SK-N-SH treated with all-trans-retinoic acid at 6 μM for 48 hours (cell line): Measurements from ENCODE around the gene ADAM8.

Experiments used
- ATAC-seq: fragments of 200-7000 bp; cut with Tn5 transposase; 3 replicates; pipeline ENCODE4 v1.9.1; 2020; ENCODE audit warnings: mild to moderate bottlenecking, moderate library complexity
- ARNTL ChIP-seq: fragments of 450-650 bp; formaldehyde crosslinking; IDR thresholded peaks from 2 replicates; pipeline ENCODE4 v1.5.0; 2020; ENCODE audit warnings: low read depth, mild to moderate bottlenecking, moderate library complexity, borderline replicate concordance
- BACH2 ChIP-seq: fragments of 250-450 bp; sonication (Bioruptor Pico); IDR thresholded peaks from 2 replicates; pipeline ENCODE4 v1.9.0; 2021; ENCODE audit warnings: mild to moderate bottlenecking, borderline replicate concordance
- CSDC2 ChIP-seq: fragments of 250-450 bp; sonication (Bioruptor Pico); IDR thresholded peaks from 2 replicates; pipeline ENCODE4 v1.5.0; 2020; ENCODE audit warnings: mild to moderate bottlenecking, moderate library complexity
- ESRRG ChIP-seq: fragments of 250-450 bp; sonication (Bioruptor Pico); IDR thresholded peaks from 2 replicates; pipeline ENCODE4 v1.6.1; 2021; ENCODE audit warnings: mild to moderate bottlenecking
- GLIS3 ChIP-seq: fragments of 250-450 bp; sonication (Bioruptor Pico); IDR thresholded peaks from 2 replicates; pipeline ENCODE4 v1.5.0; 2020; ENCODE audit warnings: mild to moderate bottlenecking, moderate library complexity
- ISL1 ChIP-seq: fragments of 250-450 bp; sonication (Bioruptor Pico); IDR thresholded peaks from 2 replicates; pipeline ENCODE4 v2.1.2; 2022; ENCODE audit warnings: mild to moderate bottlenecking, moderate library complexity
- OSR1 ChIP-seq: fragments of 250-450 bp; sonication (Bioruptor Pico); IDR thresholded peaks from 2 replicates; pipeline ENCODE4 v1.8.0; 2022; ENCODE audit warnings: moderate library complexity, mild to moderate bottlenecking, inconsistent platforms
- PPARA ChIP-seq: fragments of 250-450 bp; sonication (Bioruptor Pico); IDR thresholded peaks from 2 replicates; pipeline ENCODE4 v1.5.0; 2020; ENCODE audit warnings: mild to moderate bottlenecking, borderline replicate concordance
- RARB ChIP-seq: fragments of 250-450 bp; sonication (Bioruptor Pico); IDR thresholded peaks from 2 replicates; pipeline ENCODE4 v1.8.0; 2021; ENCODE audit warnings: mild to moderate bottlenecking, moderate library complexity
- SNAI2 ChIP-seq: fragments of 250-450 bp; sonication (Bioruptor Pico); IDR thresholded peaks from 2 replicates; pipeline ENCODE4 v1.5.0; 2020; ENCODE audit warnings: mild to moderate bottlenecking, moderate library complexity
- TCF4 ChIP-seq: fragments of 250-450 bp; sonication (Bioruptor Pico); IDR thresholded peaks from 2 replicates; pipeline ENCODE4 v1.8.0; 2021; ENCODE audit warnings: mild to moderate bottlenecking, moderate library complexity, borderline replicate concordance
- TOX ChIP-seq: fragments of 250-450 bp; sonication (Bioruptor Pico); IDR thresholded peaks from 2 replicates; pipeline ENCODE4 v1.8.0; 2021; ENCODE audit warnings: mild to moderate bottlenecking, moderate library complexity, borderline replicate concordance
- ZC3H10 ChIP-seq: fragments of 250-450 bp; sonication (Bioruptor Pico); IDR thresholded peaks from 2 replicates; pipeline ENCODE4 v1.5.1; 2021; ENCODE audit warnings: mild to moderate bottlenecking, moderate library complexity
- ZFP3 ChIP-seq: fragments of 250-450 bp; sonication (Bioruptor Pico); IDR thresholded peaks from 2 replicates; pipeline ENCODE4 v1.5.0; 2020; ENCODE audit warnings: mild to moderate bottlenecking, moderate library complexity
- ZFP30 ChIP-seq: fragments of 450-650 bp; formaldehyde crosslinking; IDR thresholded peaks from 2 replicates; pipeline ENCODE4 v1.5.0; 2022; ENCODE audit warnings: mild to moderate bottlenecking, moderate library complexity
- ZNF565 ChIP-seq: fragments of 450-650 bp; formaldehyde crosslinking; conservative IDR thresholded peaks from 2 replicates; pipeline ENCODE4 v1.5.0; 2020; ENCODE audit warnings: low read depth, mild to moderate bottlenecking, moderate library complexity
- ZNF70 ChIP-seq: fragments of 450-650 bp; formaldehyde crosslinking; IDR thresholded peaks from 2 replicates; pipeline ENCODE4 v1.5.0; 2020; ENCODE audit warnings: mild to moderate bottlenecking, moderate library complexity
- TF ChIP-seq, protein P1 (sequence below): fragments of 250-450 bp; sonication (Bioruptor Pico); IDR thresholded peaks from 2 replicates; pipeline ENCODE4 v1.8.0; 2021; ENCODE audit warnings: low read depth, mild to moderate bottlenecking, moderate library complexity, borderline replicate concordance
- TF ChIP-seq, protein P2 (sequence below): fragments of 250-450 bp; sonication (Bioruptor Pico); IDR thresholded peaks from 2 replicates; pipeline ENCODE4 v1.5.1; 2020; ENCODE audit warnings: low read depth, mild to moderate bottlenecking, moderate library complexity
- TF ChIP-seq, protein P3 (sequence below): fragments of 250-450 bp; sonication (Bioruptor Pico); IDR thresholded peaks from 2 replicates; pipeline ENCODE4 v1.8.0; 2020; ENCODE audit warnings: mild to moderate bottlenecking, moderate library complexity, borderline replicate concordance
- TF ChIP-seq, protein P4 (sequence below): fragments of 250-450 bp; sonication (Bioruptor Pico); IDR thresholded peaks from 2 replicates; pipeline ENCODE4 v1.5.1; 2021; ENCODE audit warnings: mild to moderate bottlenecking, moderate library complexity
- TF ChIP-seq, protein P5 (sequence below): fragments of 250-450 bp; sonication (Bioruptor Pico); IDR thresholded peaks from 2 replicates; pipeline ENCODE4 v1.5.0; 2020; ENCODE audit warnings: mild to moderate bottlenecking, moderate library complexity

ADAM8 gene

DNA sequence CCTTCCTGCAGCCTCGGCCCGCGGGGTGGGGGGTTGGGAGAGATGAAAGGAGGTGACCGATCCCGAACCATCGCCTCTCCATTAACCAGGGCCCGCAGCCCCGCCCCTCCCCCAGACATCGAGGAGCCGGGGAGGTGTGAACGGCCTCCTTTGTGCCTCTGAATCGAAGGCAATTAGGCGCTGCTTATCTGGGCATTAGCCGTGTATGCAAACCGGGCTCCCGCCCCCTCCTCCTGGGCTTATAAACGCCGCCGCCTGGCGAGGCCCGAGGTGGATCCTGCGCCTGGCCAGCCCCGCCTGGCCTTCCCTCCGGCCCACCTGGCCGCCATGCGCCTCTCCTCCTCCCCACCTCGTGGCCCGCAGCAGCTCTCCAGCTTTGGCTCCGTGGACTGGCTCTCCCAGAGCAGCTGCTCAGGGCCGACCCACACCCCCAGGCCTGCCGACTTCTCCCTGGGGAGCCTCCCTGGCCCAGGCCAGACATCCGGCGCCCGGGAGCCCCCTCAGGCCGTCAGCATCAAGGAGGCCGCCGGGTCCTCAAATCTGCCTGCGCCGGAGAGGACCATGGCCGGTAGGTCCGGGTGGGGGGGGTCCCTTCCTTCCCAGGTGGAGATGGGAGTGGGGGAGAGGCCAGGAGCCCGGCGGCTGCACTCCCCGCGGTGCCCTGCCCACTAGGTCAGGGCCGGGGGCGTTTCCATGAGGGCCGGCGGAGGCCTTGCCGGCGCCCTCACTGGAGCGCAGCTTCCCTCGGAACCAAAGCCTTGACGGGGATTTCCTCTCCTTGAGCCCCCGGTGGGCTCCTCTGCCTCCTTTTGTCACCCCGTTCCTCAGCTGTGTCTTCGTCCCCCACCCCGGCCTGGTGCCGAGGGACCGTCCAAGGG is 38.8 kb downstream of the ADAM8 start, which contains the start of gene VENTX:
VENTX (plus strand) TSS at position 268 of the 878 bp plus-strand sequence; CDS start at position 328, 60 bp downstream.
- TF ChIP-seq CSDC2 (CRISPR knock-in tag) (no peak), PPARA (CRISPR knock-in tag) (no peak), ISL1 (no peak), OSR1 (CRISPR knock-in tag) (no peak), ZFP3 (CRISPR knock-in tag) (no peak), ZFP30 (CRISPR knock-in tag) (no peak), RARB (no peak), ZNF565 (CRISPR knock-in tag) (no peak), SNAI2 (CRISPR knock-in tag) (no peak), ESRRG (CRISPR knock-in tag) (no peak), ARNTL (CRISPR knock-in tag) (no peak), TOX (no peak), ZNF70 (CRISPR knock-in tag) (no peak), BACH2 (CRISPR knock-in tag) (no peak), ZC3H10 (CRISPR knock-in tag) (no peak)
- TF ChIP-seq, protein P1, sequence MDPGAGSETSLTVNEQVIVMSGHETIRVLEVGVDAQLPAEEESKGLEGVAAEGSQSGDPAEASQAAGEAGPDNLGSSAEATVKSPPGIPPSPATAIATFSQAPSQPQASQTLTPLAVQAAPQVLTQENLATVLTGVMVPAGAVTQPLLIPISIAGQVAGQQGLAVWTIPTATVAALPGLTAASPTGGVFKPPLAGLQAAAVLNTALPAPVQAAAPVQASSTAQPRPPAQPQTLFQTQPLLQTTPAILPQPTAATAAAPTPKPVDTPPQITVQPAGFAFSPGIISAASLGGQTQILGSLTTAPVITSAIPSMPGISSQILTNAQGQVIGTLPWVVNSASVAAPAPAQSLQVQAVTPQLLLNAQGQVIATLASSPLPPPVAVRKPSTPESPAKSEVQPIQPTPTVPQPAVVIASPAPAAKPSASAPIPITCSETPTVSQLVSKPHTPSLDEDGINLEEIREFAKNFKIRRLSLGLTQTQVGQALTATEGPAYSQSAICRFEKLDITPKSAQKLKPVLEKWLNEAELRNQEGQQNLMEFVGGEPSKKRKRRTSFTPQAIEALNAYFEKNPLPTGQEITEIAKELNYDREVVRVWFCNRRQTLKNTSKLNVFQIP (CRISPR knock-in tag): no peak
- TF ChIP-seq, protein P2, sequence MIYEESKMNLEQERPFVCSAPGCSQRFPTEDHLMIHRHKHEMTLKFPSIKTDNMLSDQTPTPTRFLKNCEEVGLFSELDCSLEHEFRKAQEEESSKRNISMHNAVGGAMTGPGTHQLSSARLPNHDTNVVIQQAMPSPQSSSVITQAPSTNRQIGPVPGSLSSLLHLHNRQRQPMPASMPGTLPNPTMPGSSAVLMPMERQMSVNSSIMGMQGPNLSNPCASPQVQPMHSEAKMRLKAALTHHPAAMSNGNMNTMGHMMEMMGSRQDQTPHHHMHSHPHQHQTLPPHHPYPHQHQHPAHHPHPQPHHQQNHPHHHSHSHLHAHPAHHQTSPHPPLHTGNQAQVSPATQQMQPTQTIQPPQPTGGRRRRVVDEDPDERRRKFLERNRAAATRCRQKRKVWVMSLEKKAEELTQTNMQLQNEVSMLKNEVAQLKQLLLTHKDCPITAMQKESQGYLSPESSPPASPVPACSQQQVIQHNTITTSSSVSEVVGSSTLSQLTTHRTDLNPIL (CRISPR knock-in tag): no peak
- ATAC-seq: no peak; the same call in 2 of the 3 replicates

DNA sequence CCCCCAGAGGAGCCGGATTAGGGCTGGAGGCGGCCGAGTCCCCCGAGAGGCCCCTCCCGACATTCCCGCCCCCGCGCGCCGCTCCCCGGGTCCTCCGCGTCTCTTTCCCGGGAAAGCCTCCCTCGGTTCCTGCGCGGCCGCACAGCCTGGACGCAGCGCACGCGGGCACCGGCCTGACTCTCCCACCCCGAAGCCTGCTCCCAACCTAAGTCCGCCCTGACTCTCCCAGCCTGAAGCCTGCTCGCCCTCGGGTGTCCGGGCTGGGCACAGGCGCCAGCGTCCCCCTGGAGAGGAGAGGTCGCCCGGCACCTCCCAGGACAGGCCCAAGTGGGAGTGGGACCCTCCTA is 39.5 kb downstream of the ADAM8 start:
- TF ChIP-seq BACH2 (CRISPR knock-in tag): no peak
- TF ChIP-seq, protein P3, sequence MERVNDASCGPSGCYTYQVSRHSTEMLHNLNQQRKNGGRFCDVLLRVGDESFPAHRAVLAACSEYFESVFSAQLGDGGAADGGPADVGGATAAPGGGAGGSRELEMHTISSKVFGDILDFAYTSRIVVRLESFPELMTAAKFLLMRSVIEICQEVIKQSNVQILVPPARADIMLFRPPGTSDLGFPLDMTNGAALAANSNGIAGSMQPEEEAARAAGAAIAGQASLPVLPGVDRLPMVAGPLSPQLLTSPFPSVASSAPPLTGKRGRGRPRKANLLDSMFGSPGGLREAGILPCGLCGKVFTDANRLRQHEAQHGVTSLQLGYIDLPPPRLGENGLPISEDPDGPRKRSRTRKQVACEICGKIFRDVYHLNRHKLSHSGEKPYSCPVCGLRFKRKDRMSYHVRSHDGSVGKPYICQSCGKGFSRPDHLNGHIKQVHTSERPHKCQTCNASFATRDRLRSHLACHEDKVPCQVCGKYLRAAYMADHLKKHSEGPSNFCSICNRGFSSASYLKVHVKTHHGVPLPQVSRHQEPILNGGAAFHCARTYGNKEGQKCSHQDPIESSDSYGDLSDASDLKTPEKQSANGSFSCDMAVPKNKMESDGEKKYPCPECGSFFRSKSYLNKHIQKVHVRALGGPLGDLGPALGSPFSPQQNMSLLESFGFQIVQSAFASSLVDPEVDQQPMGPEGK (CRISPR knock-in tag): no peak
- no peak for TF ChIP-seq SNAI2 (CRISPR knock-in tag)
- no peak for TF ChIP-seq ZFP3 (CRISPR knock-in tag)
- no peak for TF ChIP-seq GLIS3
- TF ChIP-seq, all 23 proteins: peak for 0
- ATAC-seq: peak; percentile 34; the same call in 2 of the 3 replicates

DNA sequence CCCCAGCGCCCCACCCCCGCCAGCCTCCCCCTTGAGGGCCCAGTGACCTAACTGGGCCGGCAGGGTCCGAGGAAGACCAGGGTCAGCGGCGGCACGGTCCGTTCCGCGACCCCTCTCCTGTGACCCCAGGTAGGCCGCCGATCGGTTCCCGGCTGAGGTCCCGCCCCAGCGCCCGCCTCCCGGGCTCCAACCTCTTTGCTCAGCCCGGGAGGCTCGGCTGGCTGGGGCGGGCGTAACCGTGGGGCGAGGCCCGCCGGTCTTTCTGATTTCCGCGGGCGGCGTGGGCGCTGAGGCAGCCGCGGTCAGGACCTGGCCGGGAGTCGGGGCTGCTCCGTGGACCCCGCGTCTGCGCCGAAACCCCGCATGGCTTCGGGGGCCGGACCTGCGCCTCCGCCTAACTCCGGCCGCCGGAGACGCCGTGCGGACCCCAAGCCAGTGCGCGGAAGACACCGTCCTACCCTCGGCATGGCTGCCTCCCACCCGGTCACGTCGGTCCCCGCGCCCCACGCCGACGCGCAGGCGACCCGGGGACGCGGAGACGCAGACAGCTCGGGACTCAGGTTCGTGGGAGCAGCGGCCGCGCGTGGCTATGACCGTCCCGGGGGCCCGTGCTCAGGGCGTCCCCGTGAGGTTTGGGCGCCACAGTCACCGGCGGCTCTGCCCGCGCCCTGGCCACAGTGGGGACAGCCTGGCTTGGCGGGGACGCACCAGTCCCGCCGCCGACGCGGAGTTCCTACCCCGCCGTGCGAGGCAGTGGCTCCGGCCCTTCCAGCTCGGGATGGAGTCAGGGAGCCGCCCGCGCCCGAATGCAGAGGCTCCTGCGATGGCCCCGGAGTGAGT is 40.0 kb downstream of the ADAM8 start:
- TF ChIP-seq, protein P4, sequence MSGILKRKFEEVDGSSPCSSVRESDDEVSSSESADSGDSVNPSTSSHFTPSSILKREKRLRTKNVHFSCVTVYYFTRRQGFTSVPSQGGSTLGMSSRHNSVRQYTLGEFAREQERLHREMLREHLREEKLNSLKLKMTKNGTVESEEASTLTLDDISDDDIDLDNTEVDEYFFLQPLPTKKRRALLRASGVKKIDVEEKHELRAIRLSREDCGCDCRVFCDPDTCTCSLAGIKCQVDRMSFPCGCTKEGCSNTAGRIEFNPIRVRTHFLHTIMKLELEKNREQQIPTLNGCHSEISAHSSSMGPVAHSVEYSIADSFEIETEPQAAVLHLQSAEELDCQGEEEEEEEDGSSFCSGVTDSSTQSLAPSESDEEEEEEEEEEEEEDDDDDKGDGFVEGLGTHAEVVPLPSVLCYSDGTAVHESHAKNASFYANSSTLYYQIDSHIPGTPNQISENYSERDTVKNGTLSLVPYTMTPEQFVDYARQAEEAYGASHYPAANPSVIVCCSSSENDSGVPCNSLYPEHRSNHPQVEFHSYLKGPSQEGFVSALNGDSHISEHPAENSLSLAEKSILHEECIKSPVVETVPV (CRISPR knock-in tag): no peak
- TF ChIP-seq, protein P5, sequence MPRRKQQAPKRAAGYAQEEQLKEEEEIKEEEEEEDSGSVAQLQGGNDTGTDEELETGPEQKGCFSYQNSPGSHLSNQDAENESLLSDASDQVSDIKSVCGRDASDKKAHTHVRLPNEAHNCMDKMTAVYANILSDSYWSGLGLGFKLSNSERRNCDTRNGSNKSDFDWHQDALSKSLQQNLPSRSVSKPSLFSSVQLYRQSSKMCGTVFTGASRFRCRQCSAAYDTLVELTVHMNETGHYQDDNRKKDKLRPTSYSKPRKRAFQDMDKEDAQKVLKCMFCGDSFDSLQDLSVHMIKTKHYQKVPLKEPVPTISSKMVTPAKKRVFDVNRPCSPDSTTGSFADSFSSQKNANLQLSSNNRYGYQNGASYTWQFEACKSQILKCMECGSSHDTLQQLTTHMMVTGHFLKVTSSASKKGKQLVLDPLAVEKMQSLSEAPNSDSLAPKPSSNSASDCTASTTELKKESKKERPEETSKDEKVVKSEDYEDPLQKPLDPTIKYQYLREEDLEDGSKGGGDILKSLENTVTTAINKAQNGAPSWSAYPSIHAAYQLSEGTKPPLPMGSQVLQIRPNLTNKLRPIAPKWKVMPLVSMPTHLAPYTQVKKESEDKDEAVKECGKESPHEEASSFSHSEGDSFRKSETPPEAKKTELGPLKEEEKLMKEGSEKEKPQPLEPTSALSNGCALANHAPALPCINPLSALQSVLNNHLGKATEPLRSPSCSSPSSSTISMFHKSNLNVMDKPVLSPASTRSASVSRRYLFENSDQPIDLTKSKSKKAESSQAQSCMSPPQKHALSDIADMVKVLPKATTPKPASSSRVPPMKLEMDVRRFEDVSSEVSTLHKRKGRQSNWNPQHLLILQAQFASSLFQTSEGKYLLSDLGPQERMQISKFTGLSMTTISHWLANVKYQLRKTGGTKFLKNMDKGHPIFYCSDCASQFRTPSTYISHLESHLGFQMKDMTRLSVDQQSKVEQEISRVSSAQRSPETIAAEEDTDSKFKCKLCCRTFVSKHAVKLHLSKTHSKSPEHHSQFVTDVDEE (CRISPR knock-in tag): no peak
- TF ChIP-seq ZFP30 (CRISPR knock-in tag) (no peak), ESRRG (CRISPR knock-in tag) (no peak), CSDC2 (CRISPR knock-in tag) (no peak), PPARA (CRISPR knock-in tag) (no peak), ZC3H10 (CRISPR knock-in tag) (no peak), TCF4 (no peak), TOX (no peak), ZNF565 (CRISPR knock-in tag) (no peak), BACH2 (CRISPR knock-in tag) (no peak), ZFP3 (CRISPR knock-in tag) (no peak), GLIS3 (no peak), RARB (no peak), ARNTL (CRISPR knock-in tag) (no peak), OSR1 (CRISPR knock-in tag) (no peak), ISL1 (no peak)
- TF ChIP-seq, protein P1 (CRISPR knock-in tag): no peak
- ATAC-seq: peak; percentile 39; the same call in 2 of the 3 replicates
